GM10847 (cell line): ENCODE data around the gene HCFC1.

Experiments
- POLR2A ChIP-seq: IDR thresholded peaks from 2 replicates; pipeline ENCODE4 v1.6.1; 2011; ENCODE audit not compliant: insufficient read length; ENCODE audit errors: extremely low read depth

HCFC1 gene

DNA sequence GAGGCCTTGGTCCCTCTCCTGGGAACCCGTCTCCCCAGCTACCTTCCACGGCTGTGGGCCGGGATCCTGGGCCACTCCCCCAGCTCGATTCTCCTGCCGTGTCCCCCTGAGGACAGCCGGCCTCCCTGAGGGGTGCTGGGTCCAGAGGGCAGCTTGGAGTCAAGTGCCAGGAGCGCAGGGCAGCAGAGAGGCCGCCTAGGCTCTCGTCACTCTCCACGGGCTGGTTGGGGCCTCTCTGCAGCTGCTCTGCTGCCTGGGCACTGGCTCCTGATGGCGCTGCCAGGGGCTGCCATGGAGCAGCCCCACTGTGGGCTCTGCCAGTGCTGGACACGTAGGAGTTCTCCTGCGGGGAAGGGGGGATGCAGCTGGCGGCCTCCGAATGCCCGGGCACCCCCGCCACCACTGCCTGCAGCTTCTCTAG is 41.4 kb upstream of the HCFC1 start:
- TF ChIP-seq POLR2A, result no peak

DNA sequence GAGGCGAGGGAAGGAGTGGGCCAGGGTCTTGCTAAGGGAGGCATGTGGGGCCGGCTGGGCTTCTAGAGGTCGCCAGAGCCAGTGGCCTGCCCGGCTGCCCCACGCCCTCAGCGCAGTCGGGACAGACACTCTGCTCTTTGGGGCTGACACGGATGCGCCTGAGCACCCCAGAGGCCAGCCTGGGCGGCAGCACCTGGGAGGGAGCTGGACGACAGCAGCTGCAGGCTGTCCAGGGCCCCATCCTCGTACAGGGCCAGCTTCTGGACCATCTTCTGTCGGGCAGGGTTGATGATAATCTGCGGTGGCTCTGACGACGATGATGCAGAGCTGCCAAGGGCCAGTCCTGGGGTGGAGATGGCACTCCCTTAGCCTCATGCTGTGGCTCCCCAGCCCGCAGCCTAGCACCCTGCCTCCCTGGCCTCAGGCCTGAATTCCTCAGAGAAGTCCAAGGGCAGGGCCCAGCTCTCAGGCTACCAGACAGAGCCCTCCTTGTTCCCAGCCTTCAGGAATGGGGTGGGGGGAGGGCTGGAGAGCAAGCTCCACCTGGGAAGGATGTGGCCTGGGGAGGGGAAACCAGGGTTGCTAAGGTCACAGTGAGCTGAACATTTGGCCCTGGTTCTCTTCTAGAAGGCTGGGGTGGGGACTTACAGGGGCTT is 40.8 kb upstream of the HCFC1 start:
- TF ChIP-seq POLR2A, result no peak

DNA sequence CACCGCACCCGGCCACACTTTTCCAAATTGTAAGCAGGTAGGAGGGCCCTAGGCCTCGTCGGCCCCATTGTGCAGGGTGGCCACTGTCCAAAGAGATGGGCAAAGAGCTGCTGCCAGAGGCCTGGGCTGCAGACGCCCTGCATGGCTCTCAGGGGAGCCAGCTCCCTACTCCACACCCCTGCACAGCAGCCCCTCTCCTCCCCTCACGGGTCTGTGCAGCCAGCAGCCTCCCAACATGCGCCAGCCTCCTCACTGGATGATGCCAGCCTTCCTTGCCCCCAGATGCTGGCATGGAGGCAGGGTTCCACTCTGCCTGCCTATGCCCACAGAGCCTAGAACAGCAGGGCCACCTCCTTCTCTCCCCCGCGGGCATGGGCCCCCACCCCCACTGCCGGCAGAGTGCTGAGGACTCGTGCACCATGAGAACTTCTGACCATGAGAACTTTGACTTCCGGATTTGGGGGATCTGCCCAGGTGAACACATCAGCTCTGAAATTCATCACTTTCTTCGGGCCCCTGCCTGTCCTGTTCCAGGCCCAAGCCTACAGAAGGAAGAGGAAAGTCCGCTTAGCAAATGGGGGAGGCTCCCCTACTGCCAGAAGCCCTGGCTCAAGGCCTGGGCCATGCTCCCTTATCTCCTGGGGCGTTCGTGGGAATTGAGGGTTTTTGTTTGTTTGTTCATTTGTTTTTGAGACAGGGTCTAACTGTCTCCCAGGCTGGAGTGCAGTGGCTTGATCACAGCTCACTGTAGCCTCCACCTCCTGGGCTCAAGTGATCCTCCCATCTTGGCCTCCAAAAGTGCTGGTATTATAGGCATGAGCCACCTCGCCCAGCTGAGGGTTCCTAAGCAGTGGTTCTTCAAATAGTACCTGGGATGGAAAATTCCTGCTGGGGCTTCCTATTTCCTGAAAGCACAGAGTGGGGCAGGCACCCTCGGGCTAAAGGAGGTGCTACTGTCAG is 40.0 kb upstream of the HCFC1 start:
- TF ChIP-seq POLR2A, result no peak

GRCh38 chrX:154010330-154011087 is 38.9 kb upstream of the HCFC1 start:
- no peak for TF ChIP-seq POLR2A

- TF ChIP-seq POLR2A, result no peak
Observed at GRCh38 chrX:154008521-154008920, 36.9 kb upstream of the HCFC1 start.

GRCh38 chrX:154006947-154007346 is 35.3 kb upstream of the HCFC1 start:
- no peak for TF ChIP-seq POLR2A

- no peak for TF ChIP-seq POLR2A
Observed at GRCh38 chrX:154004315-154004714, 32.7 kb upstream of the HCFC1 start.

DNA sequence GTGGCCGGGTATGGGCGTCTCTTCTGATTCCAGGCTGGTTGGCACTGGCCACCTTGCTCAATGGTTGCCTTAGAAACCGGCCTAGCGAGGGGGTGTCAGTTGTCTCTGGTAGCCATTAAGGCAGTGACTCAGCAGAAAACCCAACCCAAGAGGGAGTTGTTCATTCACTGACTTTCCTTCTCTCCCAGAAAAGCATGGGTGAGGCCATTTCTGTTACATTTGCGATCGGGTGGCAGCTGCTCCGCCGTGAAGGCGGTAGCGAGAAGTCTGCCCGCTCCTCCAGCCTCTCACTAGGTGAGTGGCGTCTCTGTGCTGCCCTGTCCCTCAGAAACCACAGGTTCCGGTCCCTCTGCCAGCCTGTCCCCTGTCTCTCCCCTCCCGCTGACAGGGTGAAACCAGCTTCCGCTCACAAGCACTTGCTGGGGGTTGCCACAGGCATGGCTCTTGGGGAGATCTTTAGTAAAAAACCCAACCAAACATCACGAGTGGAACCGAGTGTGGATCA is 30.6 kb upstream of the HCFC1 start:
- TF ChIP-seq POLR2A, result no peak

DNA sequence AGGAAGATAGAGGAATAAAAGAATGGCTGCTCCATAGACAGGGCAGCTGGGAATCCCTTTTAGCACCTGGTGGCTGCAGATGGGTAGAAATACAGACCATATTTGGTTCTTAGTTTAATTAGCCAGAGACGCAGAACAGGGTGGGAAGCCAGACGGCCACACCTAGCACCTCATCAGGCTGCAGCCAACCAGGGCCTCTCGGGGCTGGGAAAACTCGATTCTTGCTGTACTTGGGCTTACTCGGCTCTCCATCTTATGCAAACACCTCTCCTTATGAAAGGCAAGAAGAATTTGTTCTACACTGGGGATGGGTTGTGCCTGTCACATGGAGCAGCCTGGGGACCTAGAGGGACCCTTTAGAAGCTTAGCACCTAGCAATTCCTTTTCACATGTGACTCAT is 28.4 kb upstream of the HCFC1 start:
- no peak for TF ChIP-seq POLR2A

DNA sequence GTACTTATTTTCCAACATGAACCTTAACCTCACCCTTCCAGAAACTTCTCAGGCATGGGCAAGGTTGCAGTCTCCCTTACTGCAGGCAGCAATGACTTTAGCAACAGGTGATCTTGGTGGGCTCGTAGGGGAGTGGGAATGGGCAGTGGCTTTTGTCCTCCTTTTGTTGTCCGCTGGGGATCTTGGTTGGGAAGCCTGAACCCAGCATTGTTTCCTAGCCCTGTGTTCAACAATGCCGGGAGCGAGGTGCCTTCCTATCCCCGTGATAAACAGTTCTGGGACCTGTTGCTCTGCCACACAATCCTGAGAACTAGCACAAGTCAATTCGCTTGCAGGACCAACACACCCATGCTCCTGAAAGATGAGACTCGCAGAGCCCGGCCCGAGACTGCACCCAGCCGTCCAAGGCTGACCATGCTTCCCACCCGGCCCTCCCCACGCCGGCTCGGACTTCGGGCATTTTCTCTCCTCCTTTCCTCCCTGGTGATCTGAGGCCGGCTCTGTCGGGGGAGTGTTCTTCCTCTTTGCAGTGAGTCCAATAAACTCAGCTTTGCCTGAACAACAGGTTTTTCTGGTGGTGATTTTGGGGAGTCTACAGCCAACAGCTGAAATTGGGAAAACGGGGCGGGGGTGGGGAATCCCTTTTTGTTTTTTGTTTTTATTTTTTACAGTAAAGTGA is 27.9 kb upstream of the HCFC1 start:
- no peak for TF ChIP-seq POLR2A

GRCh38 chrX:153995504-153995903 is 23.9 kb upstream of the HCFC1 start:
- TF ChIP-seq POLR2A, result no peak

- no peak for TF ChIP-seq POLR2A
Observed at GRCh38 chrX:153993978-153994377, 22.4 kb upstream of the HCFC1 start.

DNA sequence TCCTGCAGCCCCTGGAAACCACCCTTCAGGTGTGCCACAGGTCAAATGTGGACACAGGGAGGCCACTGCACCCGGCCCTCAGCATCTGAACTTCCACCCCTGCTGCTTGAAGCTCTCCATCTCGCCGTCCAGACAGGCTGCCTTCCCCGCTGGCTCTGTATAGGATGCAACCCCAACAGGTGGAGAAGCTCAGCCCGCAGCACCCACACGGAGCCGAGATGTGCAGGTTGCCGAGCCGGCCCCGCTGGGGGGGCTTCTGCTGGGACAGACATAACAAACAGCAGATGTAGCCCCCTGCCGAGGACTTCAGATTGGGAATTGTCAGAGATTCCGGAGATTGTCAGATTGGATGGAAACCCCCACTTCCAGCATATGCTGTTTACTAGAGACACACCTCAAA is 21.5 kb upstream of the HCFC1 start:
- no peak for TF ChIP-seq POLR2A

DNA sequence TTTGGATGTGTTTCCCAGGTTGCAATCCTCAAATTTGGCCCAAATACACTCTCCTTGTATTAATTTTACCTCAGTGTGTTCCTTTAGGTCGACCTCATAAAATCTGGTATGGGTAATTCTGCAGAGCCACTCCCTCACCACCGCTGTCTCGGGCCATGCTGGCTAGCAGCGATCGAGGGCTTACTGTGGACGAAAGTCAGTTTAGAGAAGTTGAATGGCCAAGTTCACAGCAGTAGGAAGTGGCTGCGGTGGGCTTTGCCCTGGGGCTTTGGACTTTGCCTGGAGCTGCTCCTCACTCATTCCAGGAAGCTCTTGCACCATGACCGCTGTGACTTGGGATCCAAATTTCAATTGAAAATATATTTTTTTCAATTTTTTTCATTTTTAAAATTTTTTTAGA is 20.6 kb upstream of the HCFC1 start:
- no peak for TF ChIP-seq POLR2A

DNA sequence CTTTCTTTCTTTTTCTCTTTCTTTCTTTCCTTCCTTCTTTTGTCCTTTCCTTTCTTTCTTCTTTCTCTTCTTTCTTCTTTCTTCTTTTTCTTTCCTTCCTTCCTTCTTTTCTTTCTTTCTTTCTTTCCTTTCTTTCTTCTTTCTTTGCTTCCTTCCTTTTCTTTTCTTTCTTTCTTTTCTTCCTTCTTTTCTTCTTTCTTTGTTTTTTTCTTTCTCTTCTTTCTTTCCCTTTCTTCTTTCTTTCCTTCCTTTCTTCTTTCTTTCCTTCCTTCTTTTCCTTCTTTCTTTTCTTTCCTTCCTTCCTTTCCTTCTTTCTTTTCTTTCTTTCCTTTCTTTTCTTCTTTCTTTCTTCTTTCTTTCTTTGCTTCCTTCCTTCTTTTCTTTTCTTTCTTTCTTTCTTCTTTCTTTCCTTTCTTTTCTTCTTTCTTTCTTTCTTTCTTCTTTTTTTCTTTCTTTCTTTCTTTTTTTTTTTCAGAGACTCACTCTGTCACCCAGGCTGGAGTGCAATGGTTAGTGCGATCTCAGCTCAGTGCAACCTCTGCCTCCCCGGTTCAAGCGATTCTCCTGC is 19.5 kb upstream of the HCFC1 start:
- TF ChIP-seq POLR2A, result no peak
